Pancreas (tissue), 10 donors: ENCODE results near the gene GPATCH2L. TPM values are rescaled to one million over a fixed set of nuclear protein-coding genes. Genes with fewer than 3 reads are reported as not detected.

ENCODE experiments used
- ATAC-seq, 4 donors: fragments of 200-7000 bp; cut with Tn5 transposase; one replicate each; pipeline versions ENCODE4 v1.8.0 to v1.9.1; 2020; ENCODE audit warnings: mild to moderate bottlenecking in 4 of 4, moderate library complexity in 4 of 4
- DNase-seq, 6 donors: peaks; one replicate each; pipeline ENCODE4 v3.0.0-alpha.2; 2020
- FAIRE-seq: peaks from 2 replicates; lab custom pipeline; 2012; peaks lifted over from hg19 to GRCh38; lab: Jason Lieb, UNC
- H3K27ac ChIP-seq, 4 donors: fragments of 200-600 bp; sonication (generic); 1 replicate in 3 of 4; 2 replicates in 1 of 4; pipeline versions ENCODE4 v1.5.0 to v1.8.0; 2020
- H3K27me3 ChIP-seq, 4 donors: fragments of 200-600 bp; one replicate each; pipeline ENCODE4 v1.8.0; 2021
- H3K36me3 ChIP-seq, 3 donors: fragments of 200-600 bp; sonication (generic) in 1 of 3; one replicate each; pipeline versions ENCODE4 v1.5.0 to v1.8.0; 2020 to 2021
- H3K4me1 ChIP-seq, 3 donors: fragments of 200-600 bp; one replicate each; pipeline ENCODE4 v1.8.0; 2021
- H3K4me3 ChIP-seq, 4 donors: fragments of 200-600 bp; sonication (generic) in 2 of 4; one replicate each; pipeline versions ENCODE4 v1.5.0 to v1.8.0; 2020 to 2021
- H3K9me3 ChIP-seq, 4 donors: fragments of 200-600 bp; one replicate each; pipeline ENCODE4 v1.8.0; 2021
- WGBS, 2 donors: extraction: QIAGEN DNeasy Blood & Tissue Kit; methylation state at CpG; one replicate each; pipeline ENCODE4 v1.1.7; 2013; 5-methylcytosine and 5-hydroxymethylcytosine counted together
- intact Hi-C, 3 donors: fragments of 100-400 bp; cut with DNase I; formaldehyde crosslinking; loops; one replicate each; pipeline versions ENCODE4 v1.11.1 to v1.14.2; 2022
- polyA plus RNA-seq, 2 donors: library from polyadenylated mRNA; stranded (reverse); fragments of 200-250 nt; gene quantifications; one replicate each; pipeline ENCODE4 v1.2.3, GENCODE V29; 2013
- total RNA-seq, 6 donors: library from RNA; stranded (reverse); fragmentation: NEBNext Ultra II Directional in 4 of 6; extraction: Animal tissue kit (Norgen Biotek cat#: 25700) in 4 of 6; gene quantifications; one replicate each; pipeline versions ENCODE4 v1.2.1 to v1.2.4, GENCODE V29; 2021 to 2023
- TF ChIP-seq, protein P1 (sequence below), 4 donors: fragments of 200-600 bp; sonication (generic) in 3 of 4; IDR thresholded peaks; one replicate each; pipeline versions ENCODE4 v1.5.0 to v1.8.0; 2021; ENCODE audit warnings: antibody characterized with exemption in 4 of 4
- donor health status: healthy with polysubstance abuse.
- donor health status: DM: no; HTN: no; CAD: no; lungs with moderate emphysema.
- donor health status: DM: no; HTN: no; CAD: no.
- donor health status: control.
- donor health status: control.
- donor health status: Bipolar disorder and iron deficiency.
- donor health status: DM: yes; HTN: yes; CAD: no.
- donor health status: DM: no; HTN: no; CAD: no.
- donor health status: DM: no; HTN: no; CAD: no.
- donor health status: DM: yes; HTN: yes; CAD: no.

GPATCH2L gene
- total and polyA plus RNA-seq, 8 donors, result 3.0 to 29.7 (median 16.7) TPM

DNA sequence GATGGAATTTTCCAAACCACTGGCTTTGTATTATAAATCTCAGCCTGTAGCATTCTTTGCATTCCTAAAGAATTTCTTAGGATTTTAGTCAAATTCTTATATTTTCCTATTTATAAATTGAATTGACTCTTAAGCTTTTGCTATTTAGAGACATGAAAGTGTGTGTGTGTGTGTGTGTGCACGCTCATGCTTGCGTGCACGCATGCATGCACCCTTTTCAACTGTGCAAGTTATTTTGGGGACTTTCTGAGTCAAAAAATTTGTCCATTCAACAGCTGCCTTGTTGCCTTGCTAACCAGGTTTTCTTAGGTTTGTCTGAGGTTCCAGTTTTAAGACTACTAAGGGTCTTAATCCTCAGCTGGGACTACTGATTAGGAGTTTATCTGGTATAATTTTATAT lies 42.6 kb downstream of the GPATCH2L start:
- Histone ChIP-seq H3K9me3 (no peaks in the 10 kb centered on the region), H3K4me3 (no peak overlapping the region), H3K27ac (no peak overlapping the region), H3K4me1 (no peaks in the 10 kb centered on the region), H3K36me3 (peaks cover 0 to 28% (median 10%) of the 10 kb centered on the region in 3 donors), H3K27me3 (no peaks in the 10 kb centered on the region)
- DNase-seq (no peak), ATAC-seq (no peak), FAIRE-seq (no peak)
- intact Hi-C loops, result no loop called here
- TF ChIP-seq, protein P1, sequence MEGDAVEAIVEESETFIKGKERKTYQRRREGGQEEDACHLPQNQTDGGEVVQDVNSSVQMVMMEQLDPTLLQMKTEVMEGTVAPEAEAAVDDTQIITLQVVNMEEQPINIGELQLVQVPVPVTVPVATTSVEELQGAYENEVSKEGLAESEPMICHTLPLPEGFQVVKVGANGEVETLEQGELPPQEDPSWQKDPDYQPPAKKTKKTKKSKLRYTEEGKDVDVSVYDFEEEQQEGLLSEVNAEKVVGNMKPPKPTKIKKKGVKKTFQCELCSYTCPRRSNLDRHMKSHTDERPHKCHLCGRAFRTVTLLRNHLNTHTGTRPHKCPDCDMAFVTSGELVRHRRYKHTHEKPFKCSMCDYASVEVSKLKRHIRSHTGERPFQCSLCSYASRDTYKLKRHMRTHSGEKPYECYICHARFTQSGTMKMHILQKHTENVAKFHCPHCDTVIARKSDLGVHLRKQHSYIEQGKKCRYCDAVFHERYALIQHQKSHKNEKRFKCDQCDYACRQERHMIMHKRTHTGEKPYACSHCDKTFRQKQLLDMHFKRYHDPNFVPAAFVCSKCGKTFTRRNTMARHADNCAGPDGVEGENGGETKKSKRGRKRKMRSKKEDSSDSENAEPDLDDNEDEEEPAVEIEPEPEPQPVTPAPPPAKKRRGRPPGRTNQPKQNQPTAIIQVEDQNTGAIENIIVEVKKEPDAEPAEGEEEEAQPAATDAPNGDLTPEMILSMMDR (IDR thresholded peaks at IDR 0.05), result no peak
- WGBS, 2 donors, result 91 to 93% methylated on average over 3 of the region's 3 CpGs

- TF ChIP-seq, protein P1 (IDR thresholded peaks at IDR 0.05), result no peak
- H3K27ac ChIP-seq, result no peak overlapping the region
- no peaks in the 10 kb centered on the region for H3K4me1 ChIP-seq
- no peak for FAIRE-seq
- DNase-seq, result no peak
- intact Hi-C loops, result no loop called here
- H3K27me3 ChIP-seq, result no peaks in the 10 kb centered on the region
- no peaks in the 10 kb centered on the region for H3K9me3 ChIP-seq
- ATAC-seq, result no peak
- WGBS, 2 donors, result 83 to 84% methylated on average over 3 of the region's 3 CpGs
- H3K36me3 ChIP-seq, result peaks cover 0 to 34% (median 10%) of the 10 kb centered on the region in 3 donors
- no peak overlapping the region for H3K4me3 ChIP-seq
Measured at GRCh38 chr14:76195003-76195402, 43.3 kb downstream of the GPATCH2L start.

DNA sequence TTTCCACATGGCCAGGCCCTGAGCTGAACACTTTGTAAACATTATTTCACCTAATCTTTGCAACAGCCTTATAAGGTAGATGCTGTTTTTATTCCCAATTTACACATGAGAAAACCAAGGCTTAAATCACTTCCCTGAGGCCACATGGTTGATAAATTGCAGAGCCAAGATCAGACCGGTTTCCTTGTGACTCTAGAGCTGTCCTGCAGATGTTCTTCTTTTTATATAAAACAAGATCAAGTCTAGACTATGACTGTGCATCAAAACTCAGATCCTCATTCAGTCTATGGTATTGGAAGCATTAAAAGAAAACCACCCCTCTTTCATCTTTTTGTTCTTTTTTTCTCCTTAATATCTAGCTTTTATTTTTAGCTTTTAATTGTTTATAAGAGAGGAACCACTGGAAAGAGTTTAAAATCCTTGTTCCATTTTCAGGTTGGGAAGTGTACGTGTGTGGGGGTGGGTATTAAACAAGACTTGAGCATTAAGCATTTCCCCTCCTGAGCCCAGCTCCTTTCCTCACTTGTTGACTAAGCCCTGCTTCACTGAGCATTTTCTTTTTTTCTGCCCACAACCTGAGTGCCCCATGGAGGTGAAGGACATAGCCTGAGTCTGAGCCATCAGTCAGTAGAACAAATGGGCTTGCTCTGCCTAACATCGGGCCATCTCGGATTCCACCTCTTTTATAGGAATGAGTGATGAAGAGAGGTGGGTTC lies 45.4 kb downstream of the GPATCH2L start:
- ATAC-seq, result peak in 1 of 4 donors; percentile 60
- H3K36me3 ChIP-seq, result peaks cover 0 to 25% (median 10%) of the 10 kb centered on the region in 3 donors
- no peak for FAIRE-seq
- intact Hi-C loops, result no loop called here
- DNase-seq, result no peak
- no peak overlapping the region for H3K4me3 ChIP-seq
- no peaks in the 10 kb centered on the region for H3K27me3 ChIP-seq
- 85 to 92% methylated on average over 4 of the region's 4 CpGs for WGBS, 2 donors
- TF ChIP-seq, protein P1 (IDR thresholded peaks at IDR 0.05), result no peak
- no peaks in the 10 kb centered on the region for H3K9me3 ChIP-seq
- no peak overlapping the region for H3K27ac ChIP-seq
- no peaks in the 10 kb centered on the region for H3K4me1 ChIP-seq

- ATAC-seq (no peak), DNase-seq (no peak), FAIRE-seq (no peak)
- Histone ChIP-seq H3K4me1 (no peaks in the 10 kb centered on the region), H3K4me3 (no peak overlapping the region), H3K27me3 (no peaks in the 10 kb centered on the region), H3K27ac (no peak overlapping the region), H3K9me3 (no peaks in the 10 kb centered on the region), H3K36me3 (peaks cover 0 to 15% (median 5%) of the 10 kb centered on the region in 3 donors)
- intact Hi-C loops, result no loop called here
- 99% methylated on average over 5 of the region's 5 CpGs for WGBS, 2 donors
- TF ChIP-seq, protein P1 (IDR thresholded peaks at IDR 0.05), result no peak
Measured at GRCh38 chr14:76201162-76201561, 49.4 kb downstream of the GPATCH2L start.
